Gastrocnemius medialis (tissue), 4 donors: ENCODE measurements around the gene GABARAP. TPM values are rescaled to one million over a fixed set of nuclear protein-coding genes. Genes with fewer than 3 reads are reported as not detected.

Source experiments
- ATAC-seq, 2 donors: fragments of 150-250 bp; one replicate each; pipeline ENCODE4 v1.9.1; 2016
- DNase-seq, 2 donors: peaks; one replicate each; pipeline ENCODE4 v3.0.0-alpha.2; 2019
- H3K27ac ChIP-seq, 4 donors: fragments of 200-600 bp; sonication (generic); 1 replicate in 1 of 4; 2 replicates in 3 of 4; pipeline ENCODE4 v1.5.1; 2016 to 2018; ENCODE audit warnings: mild to moderate bottlenecking in 2 of 4, moderate library complexity in 1 of 4
- H3K27me3 ChIP-seq, 3 donors: fragments of 200-600 bp; sonication (generic) in 2 of 3; 1 replicate in 1 of 3; 2 replicates in 2 of 3; pipeline versions ENCODE4 v1.5.1 to v1.6.0; 2016 to 2019; ENCODE audit warnings: mild to moderate bottlenecking in 1 of 3, moderate library complexity in 1 of 3
- H3K36me3 ChIP-seq, 2 donors: fragments of 200-600 bp; sonication (generic) in 1 of 2; one replicate each; pipeline ENCODE4 v1.5.1; 2017 to 2018
- H3K4me1 ChIP-seq, 2 donors: fragments of 200-600 bp; sonication (generic) in 1 of 2; one replicate each; pipeline ENCODE4 v1.5.1; 2016 to 2017; ENCODE audit warnings: mild to moderate bottlenecking in 2 of 2
- H3K4me3 ChIP-seq, 4 donors: fragments of 200-600 bp; sonication (generic) in 3 of 4; 1 replicate in 1 of 4; 2 replicates in 3 of 4; pipeline ENCODE4 v1.5.1; 2016 to 2019; ENCODE audit warnings: mild to moderate bottlenecking in 2 of 4
- H3K9me3 ChIP-seq, 3 donors: fragments of 200-600 bp; sonication (generic) in 2 of 3; 1 replicate in 1 of 3; 2 replicates in 2 of 3; pipeline ENCODE4 v1.5.1; 2016 to 2019
- CTCF ChIP-seq, 5 experiments: fragments of 450-650 bp in 3 of 5; fragments of 200-600 bp in 2 of 5; sonication (generic) in 2 of 5; IDR thresholded peaks in 4 of 5; conservative IDR thresholded peaks in 1 of 5; 1 replicate in 4 of 5; 2 replicates in 1 of 5; pipeline ENCODE4 v1.5.1; 2016 to 2019; ENCODE audit warnings: antibody characterized with exemption in 5 of 5, mild to moderate bottlenecking in 3 of 5, moderate library complexity in 3 of 5
- POLR2A ChIP-seq, 2 donors: fragments of 450-650 bp; IDR thresholded peaks; one replicate each; pipeline ENCODE4 v1.6.1; 2017; ENCODE audit warnings: antibody characterized with exemption in 2 of 2, mild to moderate bottlenecking in 2 of 2, moderate library complexity in 2 of 2
- in situ Hi-C, 4 donors: fragments of 200-750 bp; cut with MboI; loops; one replicate each; pipeline versions ENCODE4 v1.15.0 to v1.8.0; 2017; ENCODE audit warnings: low sequenced_read_pairs in 4 of 4
- intact Hi-C: fragments of 100-400 bp; cut with DNase I; formaldehyde crosslinking; loops from one replicate; pipeline ENCODE4 v1.15.1; 2023; ENCODE audit warnings: low total_unique reads
- total RNA-seq, 4 donors: library from RNA; depleted of rRNA; stranded (reverse); fragments of >200 nt; gene quantifications; one replicate each; pipeline versions ENCODE4 v1.1.0 to v1.2.3, GENCODE V29; 2016

The GABARAP gene
- total RNA-seq, 4 donors from 2014 or later = 207 to 626 (median 258) TPM

- DNase-seq (no peak), ATAC-seq (no peak)
- in situ Hi-C loops (no loop called here), intact Hi-C loops (loop anchor here (2.0 kb wide), 1 partner anchor 13 kb away; the partner anchor contains the start of gene DVL2)
- H3K4me3 ChIP-seq = peak overlapping the region in 3 of 4 donors; percentile 75 to 90 (median 89)
- peak overlapping the region; percentile 91 to 99 (median 96) for H3K27ac ChIP-seq
- H3K9me3 ChIP-seq = no peaks in the 10 kb centered on the region
- no peak for TF ChIP-seq CTCF (IDR thresholded peaks at IDR 0.05 in 4 of 5, conservative IDR thresholded peaks at IDR 0.05 in 1 of 5)
- TF ChIP-seq POLR2A (IDR thresholded peaks at IDR 0.05) = no peak
- H3K4me1 ChIP-seq = peaks cover 47 to 62% of the 10 kb centered on the region in 2 donors
- H3K36me3 ChIP-seq = peaks cover 0 to 58% of the 10 kb centered on the region in 2 donors
- no peaks in the 10 kb centered on the region for H3K27me3 ChIP-seq
Measured at GRCh38 chr17:7221278-7222092, 20.8 kb downstream of the GABARAP start.

- H3K36me3 ChIP-seq = peaks cover 0 to 51% of the 10 kb centered on the region in 2 donors
- no peak for TF ChIP-seq POLR2A (IDR thresholded peaks at IDR 0.05)
- TF ChIP-seq CTCF (IDR thresholded peaks at IDR 0.05 in 4 of 5, conservative IDR thresholded peaks at IDR 0.05 in 1 of 5) = peak; percentile 18 to 51 (median 40)
- H3K4me3 ChIP-seq = peak overlapping the region; percentile 75 to 90 (median 84)
- ATAC-seq (peak; percentile 31 to 50), DNase-seq (peak; percentile 43 to 77)
- H3K4me1 ChIP-seq = peaks cover 52 to 64% of the 10 kb centered on the region in 2 donors
- H3K27ac ChIP-seq = peak overlapping the region; percentile 91 to 99 (median 96)
- in situ Hi-C loops = no loop called here
- no peaks in the 10 kb centered on the region for H3K9me3 ChIP-seq
- H3K27me3 ChIP-seq = no peaks in the 10 kb centered on the region
- intact Hi-C loops = loop anchor here (2.0 kb wide), 1 partner anchor 14 kb away; the partner anchor contains the start of gene DVL2
Measured at GRCh38 chr17:7220593-7221277, 21.5 kb downstream of the GABARAP start.

GRCh38 chr17:7219812-7220592 is 22.2 kb downstream of the GABARAP start, which contains the start of the genes ACADVL and DLG4:
TSS of gene ACADVL (plus strand) at chr17:7219938. CDS start at chr17:7219985, 47 bp downstream.
TSS of gene DLG4 (minus strand) at chr17:7219836.
- Histone ChIP-seq H3K4me3 (peak within 1 kb of the TSS; percentile 75 to 90 (median 84)), H3K4me1 (peaks cover 57 to 70% of the 10 kb centered on the region in 2 donors), H3K27ac (peak within 1 kb of the TSS; percentile 91 to 99 (median 96)), H3K27me3 (no peaks in the 10 kb centered on the region), H3K9me3 (no peaks in the 10 kb centered on the region), H3K36me3 (peaks cover 0 to 43% of the 10 kb centered on the region in 2 donors)
- TF ChIP-seq POLR2A (IDR thresholded peaks at IDR 0.05) = peak; percentile 94 to 95
- no peak for TF ChIP-seq CTCF (IDR thresholded peaks at IDR 0.05 in 4 of 5, conservative IDR thresholded peaks at IDR 0.05 in 1 of 5)
- DNase-seq (peak; percentile 89 to 92), ATAC-seq (peak; percentile 71 to 77)
- in situ Hi-C loops = no loop called here
- intact Hi-C loops = loop anchor here (1.0 to 10.0 kb wide), 3 partner anchors 15 to 615 kb away; partner anchors contain the start of genes DVL2 and KDM6B

GRCh38 chr17:7219229-7219811 is 22.9 kb downstream of the GABARAP start:
- Histone ChIP-seq H3K9me3 (no peaks in the 10 kb centered on the region), H3K27me3 (no peaks in the 10 kb centered on the region), H3K27ac (peak overlapping the region; percentile 91 to 99 (median 96)), H3K36me3 (peaks cover 0 to 38% of the 10 kb centered on the region in 2 donors), H3K4me3 (peak overlapping the region; percentile 75 to 90 (median 84)), H3K4me1 (peaks cover 61 to 70% of the 10 kb centered on the region in 2 donors)
- no peak for DNase-seq
- intact Hi-C loops (loop anchor here (1.0 to 10.0 kb wide), 2 partner anchors 77 to 615 kb away; partner anchors contain the start of gene KDM6B), in situ Hi-C loops (no loop called here)
- TF ChIP-seq CTCF (IDR thresholded peaks at IDR 0.05 in 4 of 5, conservative IDR thresholded peaks at IDR 0.05 in 1 of 5) = no peak
- TF ChIP-seq POLR2A (IDR thresholded peaks at IDR 0.05) = no peak
- peak; percentile 2 to 4 for ATAC-seq
